H1 (cell line): Measurements from ENCODE around the gene COX17. TPM values are rescaled to one million over a fixed set of nuclear protein-coding genes. Genes with fewer than 3 reads are reported as not detected.

ENCODE experiments used
- ASH2L ChIP-seq: fragments of 200-600, 300-600 bp; sonication (generic); IDR thresholded peaks from one replicate; pipeline ENCODE4 v1.7.1; 2017; ENCODE audit warnings: low read length
- RBBP5 ChIP-seq: IDR thresholded peaks from 2 replicates; pipeline ENCODE4 v1.7.1; 2012; ENCODE audit warnings: low read depth, mild to moderate bottlenecking, inconsistent platforms, low read length, moderate library complexity, borderline replicate concordance
- SIN3A ChIP-seq, 2 experiments: IDR thresholded peaks in 1 of 2; conservative IDR thresholded peaks in 1 of 2; 2 replicates each; pipeline ENCODE4 v1.6.1; 2011 to 2012; ENCODE audit warnings: low read length in 2 of 2, improper control_type of control experiment in 1 of 2, low read depth in 1 of 2, mild to moderate bottlenecking in 1 of 2
- SP1 ChIP-seq: IDR thresholded peaks from 2 replicates; pipeline ENCODE4 v1.6.1; 2011; ENCODE audit warnings: low read depth, low read length
- SP4 ChIP-seq: IDR thresholded peaks from 2 replicates; pipeline ENCODE4 v1.6.1; 2012; ENCODE audit warnings: low read length, inconsistent platforms
- TBP ChIP-seq: IDR thresholded peaks from 2 replicates; pipeline ENCODE4 v1.6.1; 2011; ENCODE audit warnings: low read depth, low read length, improper control_type of control experiment
- YY1 ChIP-seq: IDR thresholded peaks from 2 replicates; pipeline ENCODE4 v1.6.1; 2011; ENCODE audit warnings: low read depth, mild to moderate bottlenecking, low read length
- polyA plus RNA-seq, 7 experiments: library from polyadenylated mRNA; depleted of rRNA in 3 of 7; stranded (reverse) in 5 of 7; unstranded in 2 of 7; fragments of >200 nt in 5 of 7; fragments of 200-250 nt in 2 of 7; gene quantifications; 1 replicate in 5 of 7; 2 replicates in 1 of 7; 4 replicates in 1 of 7; pipeline versions ENCODE4 v1.2.1 to v1.2.3, GENCODE V29; 2011 to 2013; ENCODE audit warnings: missing spikeins in 2 of 7, mixed read lengths in 2 of 7
- total RNA-seq: library from RNA; stranded (reverse); fragmentation: NEBNext Ultra II Directional; extraction: Animal tissue kit (Norgen Biotek cat#: 25700); gene quantifications from 2 replicates; pipeline ENCODE4 v1.2.1, GENCODE V29; 2021

COX17 gene
- total and polyA plus RNA-seq, 2 of the 8 experiments (the other 6 are each of a cell fraction or from before 2014, with no cell fraction given): 34.2 to 43.0 TPM

GRCh38 chr3:119702530-119703527, 25.6 kb upstream of the COX17 start, which contains the start of gene CFAP91 (continued):
- TF ChIP-seq TBP: 0 out of 2 replicates have a peak, but pooled peaks have one; percentile 31
- TF ChIP-seq SP4: peak; percentile 32; the same call in 1 of the 2 replicates
- peak; percentile 91 for TF ChIP-seq RBBP5
- peak; percentile 94 for TF ChIP-seq ASH2L
- peak in 1 of 2 experiments; percentile 90; a peak in 2 of 4 replicates for TF ChIP-seq SIN3A (conservative IDR thresholded peaks at IDR 0.05 in 1 of 2, IDR thresholded peaks at IDR 0.05 in 1 of 2; ENCODE audit: low read depth in 1 of 2, low read length in 2 of 2)
- TF ChIP-seq SP1: peak; percentile 96
- TF ChIP-seq YY1: no peak; the same call in 1 of the 2 replicates
